HUES6 (cell line): ENCODE data around the gene ZDHHC11B.
"Not testable (repeated sequence)": the region's sequence is repeated elsewhere in the genome, so short reads cannot be mapped to it uniquely, and the experiment has no call there.

ENCODE experiments used
- H3K27ac ChIP-seq: 2 replicates; pipeline ENCODE4 v1.7.0; 2013; ENCODE audit warnings: low read depth, mild to moderate bottlenecking, low read length, inconsistent platforms
- H3K27me3 ChIP-seq: 2 replicates; pipeline ENCODE4 v1.6.1; 2013; ENCODE audit warnings: low read length; ENCODE audit not compliant: control insufficient read depth, insufficient read depth
- H3K36me3 ChIP-seq: 2 replicates; pipeline ENCODE4 v1.6.1; 2013; ENCODE audit warnings: low read length; ENCODE audit not compliant: control insufficient read depth, insufficient read depth
- H3K4me1 ChIP-seq: 2 replicates; pipeline ENCODE4 v1.6.1; 2013; ENCODE audit warnings: low read length; ENCODE audit not compliant: control insufficient read depth, insufficient read depth
- H3K4me3 ChIP-seq: 2 replicates; pipeline ENCODE4 v1.5.1; 2013; ENCODE audit warnings: low read depth, low read length
- H3K9ac ChIP-seq: one replicate; pipeline ENCODE4 v1.6.1; 2013; ENCODE audit warnings: mild to moderate bottlenecking, low read length
- H3K9me3 ChIP-seq: 2 replicates; pipeline ENCODE4 v1.6.1; 2013; ENCODE audit warnings: low read depth, low read length; ENCODE audit not compliant: control insufficient read depth, insufficient read depth

Gene ZDHHC11B

DNA sequence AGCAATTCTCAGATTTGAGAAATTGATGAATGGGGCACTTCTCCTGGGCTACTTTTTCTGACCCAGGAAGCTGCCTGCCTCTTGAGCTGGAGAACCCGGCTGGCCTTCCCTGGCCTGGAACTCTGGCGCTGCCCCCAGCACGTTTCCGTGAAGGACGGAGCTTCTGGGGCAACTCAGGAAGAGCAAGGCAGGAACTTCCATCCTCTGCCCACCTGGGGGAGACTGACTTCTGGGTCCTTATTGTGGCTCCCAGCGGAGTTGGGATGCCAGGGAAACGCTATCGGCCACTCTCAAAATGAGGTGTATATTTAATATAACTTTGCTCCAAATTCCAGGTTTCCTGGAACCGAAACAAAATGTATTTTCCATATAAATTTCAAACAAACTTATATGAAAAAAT is 57.4 kb downstream of the ZDHHC11B start:
- not testable (repeated sequence) for H3K9me3 ChIP-seq, H3K4me3 ChIP-seq, H3K9ac ChIP-seq, H3K4me1 ChIP-seq, H3K27ac ChIP-seq, H3K36me3 ChIP-seq, H3K27me3 ChIP-seq

DNA sequence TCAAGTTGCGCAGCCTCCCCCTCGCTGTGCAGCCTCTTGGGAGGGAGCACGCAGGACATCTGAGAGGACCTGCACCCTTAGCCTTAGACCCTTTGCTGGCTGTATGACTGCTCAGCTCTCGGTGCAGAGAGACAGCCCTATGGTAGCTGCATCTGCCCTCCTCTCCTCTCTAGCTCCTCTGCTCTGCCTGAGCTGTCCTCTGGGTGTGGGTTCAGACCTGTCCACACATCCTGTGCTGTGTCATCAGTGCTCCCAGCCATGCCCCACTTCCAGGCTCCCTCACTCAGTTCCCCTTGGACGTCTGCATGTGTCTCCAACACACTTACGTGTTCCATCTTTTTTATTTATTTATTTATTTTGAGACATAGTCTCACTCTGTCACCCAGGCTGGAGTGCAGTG is 60.7 kb downstream of the ZDHHC11B start:
- not testable (repeated sequence) for H3K27ac ChIP-seq, H3K4me1 ChIP-seq, H3K4me3 ChIP-seq, H3K36me3 ChIP-seq, H3K9me3 ChIP-seq, H3K27me3 ChIP-seq, H3K9ac ChIP-seq

DNA sequence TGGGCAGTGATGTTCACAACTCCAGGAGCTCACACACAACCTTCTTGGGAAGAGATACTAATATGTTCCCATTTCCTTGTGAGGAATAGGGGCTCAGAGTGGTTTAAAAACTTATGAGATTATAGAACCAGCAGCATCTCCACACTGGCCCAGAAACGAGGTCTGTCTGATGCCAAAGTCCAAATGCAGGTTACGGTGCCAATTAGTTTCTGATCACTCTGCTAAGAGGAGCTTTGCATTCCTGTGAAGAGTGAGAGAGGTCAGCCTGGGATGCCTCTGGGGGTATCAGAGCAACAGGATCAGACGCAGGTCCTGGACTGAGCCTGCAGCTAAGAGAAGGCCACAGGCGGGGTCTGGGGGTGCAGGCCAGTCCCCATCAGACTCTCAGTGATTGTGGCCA is 61.2 kb downstream of the ZDHHC11B start:
- not testable (repeated sequence) for H3K36me3 ChIP-seq

DNA sequence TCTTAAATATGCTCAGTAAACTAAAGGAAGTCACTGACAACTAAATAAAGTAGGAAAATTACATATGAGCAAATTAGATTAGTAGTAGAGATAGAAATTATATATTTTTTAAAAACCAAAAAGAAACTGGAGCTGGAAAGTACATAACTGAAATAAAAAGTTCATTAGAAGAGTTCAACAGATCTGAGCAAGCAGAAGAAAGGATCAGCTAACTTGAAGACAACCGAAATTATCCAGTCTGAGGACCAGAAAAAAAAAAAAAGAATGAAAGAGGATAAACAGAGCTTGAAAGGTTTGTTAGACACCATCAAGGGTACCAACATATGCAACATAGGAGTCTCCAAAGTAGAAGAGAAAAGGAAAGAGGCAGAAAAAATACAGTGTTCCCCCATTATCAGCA is 65.2 kb downstream of the ZDHHC11B start:
- not testable (repeated sequence) for H3K27ac ChIP-seq, H3K9me3 ChIP-seq, H3K36me3 ChIP-seq, H3K9ac ChIP-seq, H3K4me1 ChIP-seq, H3K27me3 ChIP-seq, H3K4me3 ChIP-seq

More for the DNA sequence above, 61.2 kb downstream of the ZDHHC11B start:
- H3K4me1 ChIP-seq, H3K9me3 ChIP-seq, H3K27me3 ChIP-seq, H3K27ac ChIP-seq, H3K9ac ChIP-seq, H3K4me3 ChIP-seq: not testable (repeated sequence)

DNA sequence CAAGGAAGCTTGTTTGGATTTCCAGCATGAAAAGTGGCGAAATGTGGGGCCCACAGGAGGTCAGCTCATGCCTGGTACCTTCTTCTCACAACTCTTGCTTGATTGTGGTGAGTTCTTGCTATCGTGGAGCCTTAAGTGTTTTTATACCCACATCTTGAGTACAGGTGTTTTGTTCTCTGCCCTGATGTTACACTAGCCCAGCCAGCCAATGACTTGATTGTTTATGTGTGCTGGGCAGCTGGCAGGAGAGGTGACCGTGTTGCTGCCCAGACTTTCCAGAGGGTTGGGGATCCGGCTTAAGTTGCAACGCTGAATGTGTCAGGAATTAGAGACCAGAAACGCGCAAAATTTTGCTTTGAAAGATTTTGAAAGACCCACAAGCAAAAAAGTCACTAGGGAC is 67.4 kb downstream of the ZDHHC11B start:
- Histone ChIP-seq H3K9ac (no peak overlapping the region), H3K4me1 (no peaks in the 10 kb centered on the region), H3K9me3 (peaks cover 6% of the 10 kb centered on the region; the same call in 1 of the 2 replicates), H3K27ac (no peak overlapping the region), H3K36me3 (no peaks in the 10 kb centered on the region), H3K27me3 (no peaks in the 10 kb centered on the region), H3K4me3 (no peak overlapping the region)

DNA sequence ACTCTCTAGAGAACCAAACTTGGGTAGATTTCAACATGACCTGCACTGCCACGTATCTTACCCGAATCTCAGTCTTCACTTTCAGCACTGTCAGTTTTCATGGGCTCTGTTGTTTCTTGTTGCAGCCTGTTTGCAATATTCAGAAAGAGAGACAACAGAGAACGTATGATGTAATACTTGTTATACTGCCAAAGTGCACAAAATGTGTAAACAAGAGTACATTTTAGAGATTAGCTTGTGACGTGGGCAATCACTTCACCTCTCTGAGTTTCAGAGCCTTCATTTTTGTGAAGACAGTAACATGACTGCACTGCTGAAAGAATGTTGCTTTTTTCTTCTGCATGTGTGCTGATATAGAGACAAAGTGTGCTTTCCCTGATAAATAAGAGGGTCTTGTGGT is 67.8 kb downstream of the ZDHHC11B start:
- not testable (repeated sequence) for H3K9me3 ChIP-seq, H3K4me1 ChIP-seq, H3K4me3 ChIP-seq, H3K27ac ChIP-seq, H3K36me3 ChIP-seq, H3K9ac ChIP-seq, H3K27me3 ChIP-seq

DNA sequence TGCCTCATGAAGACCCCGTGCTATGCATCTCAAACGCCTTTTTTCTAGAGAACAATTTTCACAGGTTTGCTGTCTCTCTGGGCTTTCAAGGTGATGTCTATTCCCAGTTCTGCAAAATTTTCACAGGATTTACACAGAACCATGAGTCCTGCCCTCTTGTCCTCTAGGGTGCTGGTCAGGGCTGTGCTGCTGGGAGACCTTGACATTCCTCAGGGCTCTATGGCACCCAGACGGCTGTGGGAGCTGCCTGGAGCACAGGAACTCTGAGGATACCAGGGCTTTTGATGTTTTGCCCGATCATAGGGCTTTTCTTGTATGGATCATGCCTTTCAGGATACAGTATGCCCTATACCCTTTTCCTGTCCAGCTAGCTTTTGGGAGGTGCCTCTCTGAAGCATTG is 68.9 kb downstream of the ZDHHC11B start:
- not testable (repeated sequence) for H3K27me3 ChIP-seq, H3K4me1 ChIP-seq, H3K36me3 ChIP-seq, H3K27ac ChIP-seq, H3K4me3 ChIP-seq, H3K9ac ChIP-seq
- H3K9me3 ChIP-seq = peaks cover 10% of the 10 kb centered on the region

DNA sequence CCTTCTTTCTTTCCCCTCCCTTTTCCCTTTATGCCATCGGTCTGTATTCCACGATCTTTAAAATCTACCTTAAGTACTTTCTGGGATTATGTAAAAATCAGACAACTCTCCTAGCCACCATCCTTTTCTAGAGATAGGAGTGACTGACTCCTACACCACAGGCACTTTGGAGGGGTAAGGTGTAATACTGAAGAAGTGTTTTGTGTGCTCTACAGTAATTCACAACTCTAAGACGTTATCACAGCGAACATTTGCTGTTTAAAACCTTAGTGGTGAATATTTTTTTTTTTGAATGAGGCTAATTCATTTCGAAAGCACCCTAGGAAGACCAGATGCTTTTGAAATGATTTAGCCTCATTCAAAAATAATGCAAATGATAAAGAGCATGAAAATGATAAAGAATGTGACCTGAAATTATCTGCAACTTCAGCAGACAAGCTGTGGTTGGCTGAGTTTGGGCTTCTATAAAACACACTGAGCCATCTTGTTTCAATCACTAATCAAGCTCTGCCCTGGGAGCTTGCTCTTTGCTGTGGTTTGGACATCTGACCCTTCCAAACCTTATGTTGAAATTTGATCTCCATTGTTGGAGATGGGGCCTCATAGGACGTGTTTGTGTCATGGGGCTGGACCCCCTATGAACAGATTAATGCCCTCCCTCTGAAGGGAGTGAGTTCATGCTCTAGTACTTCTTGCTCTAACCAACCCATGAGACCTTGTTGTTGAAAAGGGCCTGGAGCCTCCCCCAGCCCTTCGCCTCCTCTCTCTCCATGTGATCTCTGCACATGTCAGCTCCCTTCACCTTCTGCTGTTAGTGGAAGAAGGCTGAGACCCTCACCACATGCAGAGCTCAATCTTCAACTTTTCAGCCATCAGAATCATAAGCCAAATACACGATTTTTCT is 70.1 kb downstream of the ZDHHC11B start:
- H3K27me3 ChIP-seq, H3K4me1 ChIP-seq, H3K4me3 ChIP-seq, H3K27ac ChIP-seq, H3K9ac ChIP-seq, H3K36me3 ChIP-seq: not testable (repeated sequence)
- peaks cover 13% of the 10 kb centered on the region for H3K9me3 ChIP-seq

DNA sequence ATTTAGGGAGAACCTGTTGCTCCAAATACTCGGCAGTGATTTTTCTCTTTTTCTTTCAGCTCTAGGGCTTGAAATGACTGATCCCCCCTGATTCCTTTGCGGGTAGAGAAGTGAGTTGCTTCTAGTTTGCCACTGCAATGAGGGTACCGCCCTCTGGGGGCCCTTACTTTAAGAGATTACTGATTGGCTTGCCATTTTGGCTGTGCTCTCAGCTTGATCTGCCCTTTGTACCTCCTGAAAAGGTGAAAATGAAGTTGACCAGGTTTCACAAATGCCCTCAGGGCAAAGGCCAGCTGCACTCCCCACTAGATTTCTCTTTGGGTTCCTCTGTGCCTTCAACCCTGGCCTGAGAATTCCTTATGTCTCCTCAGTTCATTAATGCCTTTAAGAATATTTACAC is 70.8 kb downstream of the ZDHHC11B start:
- not testable (repeated sequence) for H3K27ac ChIP-seq, H3K27me3 ChIP-seq, H3K4me3 ChIP-seq, H3K9ac ChIP-seq, H3K4me1 ChIP-seq, H3K36me3 ChIP-seq
- H3K9me3 ChIP-seq = peaks cover 15% of the 10 kb centered on the region

DNA sequence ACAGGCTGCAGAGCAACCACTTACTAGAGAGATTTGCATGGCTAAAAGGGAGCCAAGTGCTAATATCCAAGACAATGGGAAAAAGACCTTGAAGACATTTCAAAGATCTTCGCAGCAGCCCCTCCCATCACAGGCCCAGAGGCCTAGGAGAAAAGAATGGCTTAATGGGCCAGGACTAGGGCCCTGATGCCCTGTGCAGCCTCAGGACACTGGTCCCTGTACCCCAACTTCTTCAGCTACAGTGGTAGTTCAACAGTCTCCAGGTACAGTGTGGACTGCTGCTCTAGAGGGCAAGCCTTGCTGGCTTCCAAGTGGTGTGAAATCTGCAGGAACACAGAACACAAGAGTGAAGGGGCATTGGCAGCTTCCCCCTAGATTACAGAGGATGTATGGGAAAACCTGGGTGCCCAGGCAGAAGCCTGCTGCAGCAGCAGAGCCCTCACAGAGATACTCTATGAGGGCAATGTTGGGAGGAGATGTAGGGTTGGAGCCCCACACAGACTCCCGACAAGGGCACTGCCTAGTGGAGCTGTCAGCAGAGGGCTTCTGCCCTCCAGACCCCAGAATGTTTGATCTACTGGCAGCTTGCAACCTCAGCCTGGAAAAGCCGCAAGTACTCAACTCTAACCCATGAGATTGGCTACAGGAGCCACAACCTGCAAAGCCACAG is 75.5 kb downstream of the ZDHHC11B start:
- not testable (repeated sequence) for H3K9ac ChIP-seq, H3K27me3 ChIP-seq, H3K4me1 ChIP-seq, H3K36me3 ChIP-seq, H3K4me3 ChIP-seq, H3K27ac ChIP-seq
- H3K9me3 ChIP-seq = peaks cover 15% of the 10 kb centered on the region

DNA sequence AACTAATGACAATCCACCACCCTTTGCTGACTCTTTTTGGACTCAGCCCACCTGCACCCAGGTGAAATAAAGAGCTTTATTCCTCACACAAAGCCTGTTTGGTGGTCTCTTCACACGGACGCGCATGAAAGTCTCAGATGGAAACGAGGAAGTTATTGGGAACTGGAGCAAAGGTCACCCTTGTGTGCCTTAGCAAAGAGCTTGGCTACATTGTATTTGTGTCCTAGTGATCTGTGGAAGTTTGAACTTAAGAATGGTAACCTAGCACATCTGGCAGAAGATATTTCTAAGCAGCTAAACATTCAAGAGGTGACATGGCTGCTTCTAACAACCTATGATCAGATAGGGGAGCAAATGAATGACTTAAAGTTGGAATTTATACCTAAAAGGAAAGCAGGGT is 76.2 kb downstream of the ZDHHC11B start:
- not testable (repeated sequence) for H3K27me3 ChIP-seq

More for the DNA sequence above, 76.2 kb downstream of the ZDHHC11B start:
- not testable (repeated sequence) for H3K4me1 ChIP-seq, H3K36me3 ChIP-seq, H3K4me3 ChIP-seq, H3K27ac ChIP-seq, H3K9ac ChIP-seq
- peaks cover 15% of the 10 kb centered on the region for H3K9me3 ChIP-seq
